Measurements from ENCODE around the gene LINGO1.

DNA sequence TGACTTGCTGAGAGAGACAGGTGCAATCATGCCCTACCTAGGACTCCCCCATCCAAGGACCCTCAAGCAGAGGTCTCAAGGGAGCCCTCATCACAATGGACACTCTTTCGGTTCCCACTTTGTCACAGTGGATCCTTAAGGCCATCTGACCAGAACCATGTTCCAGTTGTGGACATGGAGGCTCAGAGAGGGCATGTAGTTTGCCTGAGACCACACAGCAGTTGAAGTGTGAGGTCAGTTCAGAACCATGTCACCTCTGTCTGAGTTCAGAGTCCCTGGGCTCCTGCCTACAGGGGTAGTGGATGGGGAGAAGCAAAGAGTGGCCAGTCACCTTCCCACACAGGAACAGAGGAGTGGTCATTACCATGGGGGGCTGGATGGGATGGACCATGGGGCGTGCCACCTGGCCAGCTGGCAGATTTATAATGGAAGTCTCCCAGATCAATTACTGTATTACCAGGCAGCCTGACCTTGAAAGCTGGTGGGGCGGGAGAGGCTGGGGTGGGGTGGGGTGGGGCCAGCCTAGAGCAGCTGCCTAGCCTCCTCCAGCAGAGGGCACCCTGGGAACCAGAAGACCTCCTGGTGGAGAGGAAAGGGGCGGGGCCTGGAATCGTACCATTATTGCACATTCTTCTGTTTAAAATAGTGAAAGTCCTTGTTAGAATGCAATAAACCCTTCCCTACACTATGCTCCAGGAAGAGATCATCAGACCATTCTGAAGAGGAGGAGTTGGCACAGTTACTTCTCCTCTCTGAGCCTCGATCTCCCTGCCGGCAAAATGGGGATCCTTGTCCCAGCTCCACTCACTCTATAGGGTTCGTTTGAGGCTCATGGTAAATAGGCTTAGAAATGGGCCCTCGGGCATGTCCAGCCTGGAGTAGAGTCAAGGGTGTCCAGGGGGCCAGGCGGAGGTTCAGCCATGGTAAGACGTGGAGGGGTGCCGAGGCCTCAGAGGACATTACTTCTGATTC is 26.9 kb upstream of the LINGO1 start:
- TF ChIP-seq GATA2 (IDR thresholded peaks at IDR 0.05; ENCODE audit: low read depth, low read length) (no peak), GATA3 (IDR thresholded peaks at IDR 0.05; ENCODE audit: low read depth, low read length) (no peak)

All from SH-SY5Y (cell line).